CD14-positive monocyte (primary cell): Measurements from ENCODE around the gene NKX6-2. TPM values are rescaled to one million over a fixed set of nuclear protein-coding genes. Genes with fewer than 3 reads are reported as not detected.
"Not testable (repeated sequence)": the region's sequence is repeated elsewhere in the genome, so short reads cannot be mapped to it uniquely, and the experiment has no call there.

ENCODE experiments used
- DNase-seq, 3 donors: peaks; one replicate each; pipeline ENCODE4 v3.0.0-alpha.2; 2011 to 2022
- H2AFZ ChIP-seq: 2 replicates; pipeline ENCODE4 v1.6.0; 2012; ENCODE audit warnings: mild to moderate bottlenecking, low read depth, low read length, inconsistent platforms; ENCODE audit not compliant: insufficient read depth, poor library complexity, severe bottlenecking
- H3K27ac ChIP-seq, 2 donors: 1 replicate in 1 of 2; 2 replicates in 1 of 2; pipeline ENCODE4 v1.5.1; 2012 to 2013; ENCODE audit warnings: low read length in 2 of 2, control low read depth in 1 of 2, inconsistent platforms in 1 of 2, low read depth in 1 of 2, mild to moderate bottlenecking in 1 of 2
- H3K27me3 ChIP-seq, 2 donors: one replicate each; pipeline versions ENCODE4 v1.6.0 to v1.6.1; 2011 to 2013; ENCODE audit warnings: low read length in 2 of 2; ENCODE audit not compliant: control insufficient read depth in 2 of 2, insufficient read depth in 2 of 2
- H3K36me3 ChIP-seq, 2 donors: replicated peaks in 1 of 2; 1 replicate in 1 of 2; 2 replicates in 1 of 2; pipeline versions ENCODE4 v1.5.1 to v1.6.1; 2012 to 2013; ENCODE audit warnings: low read length in 2 of 2, control low read depth in 1 of 2, inconsistent platforms in 1 of 2, mild to moderate bottlenecking in 1 of 2; ENCODE audit not compliant: insufficient read depth in 2 of 2, control insufficient read depth in 1 of 2
- H3K4me1 ChIP-seq, 2 donors: 1 replicate in 1 of 2; 2 replicates in 1 of 2; pipeline versions ENCODE4 v1.5.1 to v1.6.1; 2012 to 2013; ENCODE audit warnings: low read length in 2 of 2, control low read depth in 1 of 2, inconsistent platforms in 1 of 2, mild to moderate bottlenecking in 1 of 2, moderate library complexity in 1 of 2; ENCODE audit not compliant: insufficient read depth in 2 of 2, control insufficient read depth in 1 of 2
- H3K4me2 ChIP-seq: replicated peaks from 2 replicates; pipeline ENCODE3; 2012; ENCODE audit warnings: low read length, moderate library complexity, mild to moderate bottlenecking; ENCODE audit not compliant: poor library complexity, severe bottlenecking; ENCODE audit errors: extremely low read depth
- H3K4me3 ChIP-seq, 3 experiments: fragments of 200-600 bp in 1 of 3; sonication (generic) in 1 of 3; replicated peaks in 1 of 3; 1 replicate in 2 of 3; 2 replicates in 1 of 3; pipeline ENCODE4 v1.5.1; 2011 to 2013; ENCODE audit warnings: low read length in 3 of 3, mild to moderate bottlenecking in 3 of 3, control low read depth in 2 of 3, low read depth in 2 of 3, inconsistent platforms in 1 of 3, moderate library complexity in 1 of 3
- H3K79me2 ChIP-seq: 2 replicates; pipeline ENCODE4 v1.6.0; 2012; ENCODE audit warnings: mild to moderate bottlenecking, control low read depth, inconsistent platforms, low read length, moderate library complexity; ENCODE audit not compliant: insufficient read depth
- H3K9ac ChIP-seq: 2 replicates; pipeline ENCODE4 v1.6.0; 2017; ENCODE audit warnings: low read length, mild to moderate bottlenecking; ENCODE audit not compliant: insufficient read depth, poor library complexity, severe bottlenecking
- H3K9me3 ChIP-seq, 2 donors: replicated peaks in 1 of 2; 1 replicate in 1 of 2; 2 replicates in 1 of 2; pipeline versions ENCODE4 v1.5.1 to v1.6.1; 2012 to 2013; ENCODE audit warnings: low read length in 2 of 2, control low read depth in 1 of 2; ENCODE audit not compliant: control insufficient read depth in 1 of 2, insufficient read depth in 1 of 2
- H4K20me1 ChIP-seq: 2 replicates; pipeline ENCODE4 v1.6.0; 2012; ENCODE audit warnings: mild to moderate bottlenecking, low read length, control low read depth, moderate library complexity; ENCODE audit not compliant: insufficient read depth
- H3K27ac Mint-ChIP-seq, 7 donors: one replicate each; pipeline ENCODE4 v1.8.0; 2020; ENCODE audit warnings: mild to moderate bottlenecking in 7 of 7, mixed read lengths in 7 of 7, moderate library complexity in 6 of 7, inconsistent platforms in 2 of 7
- H3K27me3 Mint-ChIP-seq, 3 donors: one replicate each; pipeline ENCODE4 v1.8.0; 2021 to 2022; ENCODE audit warnings: low read depth in 3 of 3, mild to moderate bottlenecking in 3 of 3, mixed read lengths in 3 of 3, moderate library complexity in 3 of 3, inconsistent platforms in 1 of 3
- H3K36me3 Mint-ChIP-seq, 2 donors: one replicate each; pipeline ENCODE4 v1.8.0; 2020; ENCODE audit warnings: mixed read lengths in 2 of 2, inconsistent platforms in 1 of 2, mild to moderate bottlenecking in 1 of 2
- H3K4me1 Mint-ChIP-seq: one replicate; pipeline ENCODE4 v1.8.0; 2020; ENCODE audit warnings: mild to moderate bottlenecking, mixed read lengths
- H3K4me3 Mint-ChIP-seq, 2 donors: one replicate each; pipeline ENCODE4 v1.8.0; 2020; ENCODE audit warnings: mild to moderate bottlenecking in 2 of 2, mixed read lengths in 2 of 2, moderate library complexity in 1 of 2
- H3K9me3 Mint-ChIP-seq, 7 donors: one replicate each; pipeline ENCODE4 v1.8.0; 2020 to 2022; ENCODE audit warnings: mixed read lengths in 7 of 7, mild to moderate bottlenecking in 6 of 7, moderate library complexity in 6 of 7, inconsistent platforms in 2 of 7
- WGBS: methylation state at CpG from one replicate; pipeline ENCODE4 v1.1.5; 2013; ENCODE audit warnings: missing lambda C conversion rate; ENCODE audit not compliant: insufficient coverage; 5-methylcytosine and 5-hydroxymethylcytosine counted together
- intact Hi-C, 2 donors: fragments of 100-400 bp; cut with micrococcal nuclease; formaldehyde crosslinking; loops; one replicate each; pipeline versions ENCODE4 v1.15.0 to v1.15.1; 2023
- polyA plus RNA-seq, 3 donors: library from polyadenylated mRNA; depleted of rRNA in 1 of 3; unstranded in 2 of 3; stranded (reverse) in 1 of 3; fragments of 300-500 nt in 2 of 3; fragments of >200 nt in 1 of 3; fragmentation: Illumina TruSeq in 2 of 3; gene quantifications; 1 replicate in 2 of 3; 2 replicates in 1 of 3; pipeline ENCODE4 v1.2.3, GENCODE V29; 2012 to 2021
- TF ChIP-seq, protein P1 (sequence below): fragments of 200-600 bp; IDR thresholded peaks from one replicate; pipeline ENCODE4 v1.8.0; 2022; ENCODE audit warnings: antibody characterized with exemption, mild to moderate bottlenecking

NKX6-2 gene
- polyA plus RNA-seq, 3 donors, result not detected

DNA sequence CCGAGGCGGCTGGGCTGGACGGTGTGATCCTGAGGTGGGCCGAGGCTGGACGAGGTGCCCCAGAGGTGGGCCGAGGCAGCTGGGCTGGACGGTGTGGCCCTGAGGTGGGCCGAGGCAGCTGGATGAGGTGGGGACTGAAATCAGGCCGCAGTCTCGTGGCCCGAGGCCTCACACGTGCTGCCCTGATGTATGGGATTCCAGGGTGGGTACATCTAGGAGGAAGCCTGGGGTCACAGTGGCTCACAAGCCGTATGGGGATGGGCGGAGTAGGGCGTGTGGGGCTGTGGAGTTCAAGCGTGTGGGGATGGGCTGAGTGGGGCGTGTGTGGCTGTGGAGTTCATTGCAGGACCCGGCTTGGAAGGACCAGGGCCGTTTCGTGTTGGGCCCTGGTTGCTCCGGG is 12.5 kb upstream of the NKX6-2 start:
- Histone ChIP-seq H3K79me2 (no peaks in the 10 kb centered on the region), H3K4me2 (no peak overlapping the region), H3K36me3 (no peaks in the 10 kb centered on the region), H3K9me3 (peaks cover 0 to 3% of the 10 kb centered on the region in 2 donors), H4K20me1 (no peaks in the 10 kb centered on the region), H3K4me3 (no peak overlapping the region), H3K9ac (no peak overlapping the region), H2AFZ (no peak overlapping the region), H3K27me3 (no peaks in the 10 kb centered on the region), H3K27ac (no peak overlapping the region), H3K4me1 (no peaks in the 10 kb centered on the region)
- H3K36me3 Mint-ChIP-seq, result no peaks in the 10 kb centered on the region
- H3K9me3 Mint-ChIP-seq, result peaks cover 0 to 5% (median 5%) of the 10 kb centered on the region in 7 donors
- intact Hi-C loops, result no loop called here
- H3K4me1 Mint-ChIP-seq, result no peaks in the 10 kb centered on the region
- WGBS, result 89% methylated on average over 21 of the region's 21 CpGs
- TF ChIP-seq, protein P1, sequence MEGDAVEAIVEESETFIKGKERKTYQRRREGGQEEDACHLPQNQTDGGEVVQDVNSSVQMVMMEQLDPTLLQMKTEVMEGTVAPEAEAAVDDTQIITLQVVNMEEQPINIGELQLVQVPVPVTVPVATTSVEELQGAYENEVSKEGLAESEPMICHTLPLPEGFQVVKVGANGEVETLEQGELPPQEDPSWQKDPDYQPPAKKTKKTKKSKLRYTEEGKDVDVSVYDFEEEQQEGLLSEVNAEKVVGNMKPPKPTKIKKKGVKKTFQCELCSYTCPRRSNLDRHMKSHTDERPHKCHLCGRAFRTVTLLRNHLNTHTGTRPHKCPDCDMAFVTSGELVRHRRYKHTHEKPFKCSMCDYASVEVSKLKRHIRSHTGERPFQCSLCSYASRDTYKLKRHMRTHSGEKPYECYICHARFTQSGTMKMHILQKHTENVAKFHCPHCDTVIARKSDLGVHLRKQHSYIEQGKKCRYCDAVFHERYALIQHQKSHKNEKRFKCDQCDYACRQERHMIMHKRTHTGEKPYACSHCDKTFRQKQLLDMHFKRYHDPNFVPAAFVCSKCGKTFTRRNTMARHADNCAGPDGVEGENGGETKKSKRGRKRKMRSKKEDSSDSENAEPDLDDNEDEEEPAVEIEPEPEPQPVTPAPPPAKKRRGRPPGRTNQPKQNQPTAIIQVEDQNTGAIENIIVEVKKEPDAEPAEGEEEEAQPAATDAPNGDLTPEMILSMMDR, result no peak
- peak overlapping the region in 1 of 2 donors; percentile 11 for H3K4me3 Mint-ChIP-seq
- H3K27me3 Mint-ChIP-seq, result peaks cover 0 to 11% (median 3%) of the 10 kb centered on the region in 3 donors
- H3K27ac Mint-ChIP-seq, result no peak overlapping the region
- DNase-seq, result no peak

DNA sequence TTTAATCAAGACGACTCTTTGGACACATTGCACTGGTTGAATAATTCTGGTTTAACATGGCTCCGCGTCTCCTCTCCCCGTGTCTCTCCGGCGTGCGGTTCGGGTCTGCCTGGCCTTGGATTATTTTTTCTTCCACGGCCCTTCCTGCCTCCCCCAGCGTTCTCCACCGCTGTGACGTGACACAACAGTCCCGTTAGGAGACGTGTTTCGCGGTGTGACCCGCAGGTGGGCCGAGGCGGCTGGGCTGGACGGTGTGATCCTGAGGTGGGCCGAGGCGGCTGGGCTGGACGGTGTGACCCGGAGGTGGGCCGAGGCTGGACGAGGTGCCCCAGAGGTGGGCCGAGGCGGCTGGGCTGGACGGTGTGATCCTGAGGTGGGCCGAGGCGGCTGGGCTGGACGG is 12.0 kb upstream of the NKX6-2 start:
- H3K4me3 ChIP-seq, intact Hi-C loops: not testable (repeated sequence)

More for the DNA sequence above, 12.0 kb upstream of the NKX6-2 start:
- not testable (repeated sequence) for H3K4me3 Mint-ChIP-seq, H3K9me3 ChIP-seq, DNase-seq, H3K9ac ChIP-seq, H2AFZ ChIP-seq, H3K27ac Mint-ChIP-seq, H3K27me3 ChIP-seq, H3K36me3 ChIP-seq, H3K9me3 Mint-ChIP-seq, H3K4me1 ChIP-seq, H3K4me1 Mint-ChIP-seq, H3K36me3 Mint-ChIP-seq, H3K4me2 ChIP-seq, H3K27ac ChIP-seq, H3K79me2 ChIP-seq, H4K20me1 ChIP-seq
- peaks cover 0 to 14% (median 3%) of the 10 kb centered on the region in 3 donors for H3K27me3 Mint-ChIP-seq
- 97% methylated on average over 27 of the region's 32 CpGs for WGBS
